ENCODE measurements around the gene SIK3. TPM values are rescaled to one million over a fixed set of nuclear protein-coding genes. Genes with fewer than 3 reads are reported as not detected.

SIK3 gene
- total RNA-seq, 1 donor from 2014 or later, result 29.4 TPM

GRCh38 chr11:116888884-116889549, 209.2 kb downstream of the SIK3 start:
- no peak for DNase-seq (ENCODE audit: low spot score)
- Mint-ChIP-seq H3K36me3 (ENCODE audit: low read depth, unreplicated experiment) (peaks cover 5% of the 10 kb centered on the region), H3K4me1 (ENCODE audit: unreplicated experiment) (peaks cover 20% of the 10 kb centered on the region), H3K9me3 (ENCODE audit: unreplicated experiment) (no peaks in the 10 kb centered on the region), H3K27me3 (ENCODE audit: unreplicated experiment) (no peaks in the 10 kb centered on the region), H3K27ac (ENCODE audit: unreplicated experiment) (no peak overlapping the region), H3K4me3 (ENCODE audit: unreplicated experiment) (no peak overlapping the region)
- TF ChIP-seq, protein P1, sequence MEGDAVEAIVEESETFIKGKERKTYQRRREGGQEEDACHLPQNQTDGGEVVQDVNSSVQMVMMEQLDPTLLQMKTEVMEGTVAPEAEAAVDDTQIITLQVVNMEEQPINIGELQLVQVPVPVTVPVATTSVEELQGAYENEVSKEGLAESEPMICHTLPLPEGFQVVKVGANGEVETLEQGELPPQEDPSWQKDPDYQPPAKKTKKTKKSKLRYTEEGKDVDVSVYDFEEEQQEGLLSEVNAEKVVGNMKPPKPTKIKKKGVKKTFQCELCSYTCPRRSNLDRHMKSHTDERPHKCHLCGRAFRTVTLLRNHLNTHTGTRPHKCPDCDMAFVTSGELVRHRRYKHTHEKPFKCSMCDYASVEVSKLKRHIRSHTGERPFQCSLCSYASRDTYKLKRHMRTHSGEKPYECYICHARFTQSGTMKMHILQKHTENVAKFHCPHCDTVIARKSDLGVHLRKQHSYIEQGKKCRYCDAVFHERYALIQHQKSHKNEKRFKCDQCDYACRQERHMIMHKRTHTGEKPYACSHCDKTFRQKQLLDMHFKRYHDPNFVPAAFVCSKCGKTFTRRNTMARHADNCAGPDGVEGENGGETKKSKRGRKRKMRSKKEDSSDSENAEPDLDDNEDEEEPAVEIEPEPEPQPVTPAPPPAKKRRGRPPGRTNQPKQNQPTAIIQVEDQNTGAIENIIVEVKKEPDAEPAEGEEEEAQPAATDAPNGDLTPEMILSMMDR (IDR thresholded peaks at IDR 0.05; ENCODE audit: unreplicated experiment), result no peak

DNA sequence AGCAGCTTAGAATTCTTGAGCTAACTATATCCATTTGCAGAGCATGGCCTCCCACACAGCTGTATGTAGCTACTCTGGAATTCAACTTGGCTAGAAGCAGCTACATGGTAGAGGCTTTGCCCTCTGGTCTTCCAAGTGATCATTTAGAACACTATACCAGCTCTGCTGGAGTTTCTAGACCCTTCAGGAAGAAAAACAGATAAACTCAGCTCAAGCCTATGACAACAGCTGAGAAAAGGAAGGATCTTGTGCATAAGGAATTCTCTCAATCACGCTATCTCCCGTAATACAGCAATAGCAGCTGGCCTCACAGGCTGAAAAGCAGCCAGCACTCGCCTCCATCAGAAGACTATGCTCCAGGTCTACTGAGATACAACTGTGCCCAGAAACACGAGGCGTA, 210.2 kb downstream of the SIK3 start:
- peaks cover 4% of the 10 kb centered on the region for H3K36me3 Mint-ChIP-seq (ENCODE audit: low read depth, unreplicated experiment)
- H3K27me3 Mint-ChIP-seq (ENCODE audit: unreplicated experiment), result no peaks in the 10 kb centered on the region
- H3K27ac Mint-ChIP-seq (ENCODE audit: unreplicated experiment), result no peak overlapping the region
- H3K9me3 Mint-ChIP-seq (ENCODE audit: unreplicated experiment), result no peaks in the 10 kb centered on the region
- TF ChIP-seq, protein P1 (IDR thresholded peaks at IDR 0.05; ENCODE audit: unreplicated experiment), result no peak
- no peak for DNase-seq (ENCODE audit: low spot score)
- peaks cover 20% of the 10 kb centered on the region for H3K4me1 Mint-ChIP-seq (ENCODE audit: unreplicated experiment)
- no peak overlapping the region for H3K4me3 Mint-ChIP-seq (ENCODE audit: unreplicated experiment)

DNA sequence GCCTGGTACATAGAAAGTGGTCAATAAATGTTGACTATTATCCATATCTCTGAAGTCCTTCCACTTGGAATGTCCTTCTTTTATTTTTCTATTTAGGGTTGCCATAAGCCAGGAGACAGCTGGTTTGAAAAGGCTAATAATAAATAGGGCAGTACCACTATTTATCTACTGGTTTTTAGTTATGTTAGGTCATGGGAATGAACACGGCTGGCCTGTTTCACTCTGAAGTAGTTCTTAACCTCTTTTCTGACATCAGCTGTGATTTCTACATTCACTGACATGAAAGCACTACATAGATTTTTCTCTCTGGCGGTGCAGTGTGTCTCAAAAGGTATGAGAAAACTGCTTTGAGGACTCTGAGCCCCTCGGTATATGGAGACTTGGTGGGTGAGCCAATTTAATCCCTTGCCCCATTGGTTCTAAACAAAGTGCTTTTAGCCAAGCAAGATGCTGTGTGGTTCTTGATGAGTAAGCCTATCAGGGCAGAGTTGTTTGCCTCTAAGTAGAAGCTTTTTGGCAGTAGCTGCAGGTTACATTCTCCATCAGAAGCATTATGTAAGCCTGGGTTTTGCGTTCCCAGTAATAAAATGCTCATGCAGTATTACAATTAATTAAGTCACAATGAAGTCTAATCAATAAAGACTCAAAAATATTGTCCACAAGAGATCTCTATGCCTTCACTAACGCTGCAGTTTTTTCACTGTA, 212.1 kb downstream of the SIK3 start:
- no peak overlapping the region for H3K4me3 Mint-ChIP-seq (ENCODE audit: unreplicated experiment)
- TF ChIP-seq, protein P1 (IDR thresholded peaks at IDR 0.05; ENCODE audit: unreplicated experiment), result no peak
- H3K4me1 Mint-ChIP-seq (ENCODE audit: unreplicated experiment), result peaks cover 20% of the 10 kb centered on the region
- no peak overlapping the region for H3K27ac Mint-ChIP-seq (ENCODE audit: unreplicated experiment)
- H3K36me3 Mint-ChIP-seq (ENCODE audit: low read depth, unreplicated experiment), result no peaks in the 10 kb centered on the region
- no peaks in the 10 kb centered on the region for H3K27me3 Mint-ChIP-seq (ENCODE audit: unreplicated experiment)
- no peaks in the 10 kb centered on the region for H3K9me3 Mint-ChIP-seq (ENCODE audit: unreplicated experiment)
- DNase-seq (ENCODE audit: low spot score), result no peak

- TF ChIP-seq, protein P1 (IDR thresholded peaks at IDR 0.05; ENCODE audit: unreplicated experiment), result no peak
Measured at GRCh38 chr11:116882386-116882785, 215.8 kb downstream of the SIK3 start.

DNA sequence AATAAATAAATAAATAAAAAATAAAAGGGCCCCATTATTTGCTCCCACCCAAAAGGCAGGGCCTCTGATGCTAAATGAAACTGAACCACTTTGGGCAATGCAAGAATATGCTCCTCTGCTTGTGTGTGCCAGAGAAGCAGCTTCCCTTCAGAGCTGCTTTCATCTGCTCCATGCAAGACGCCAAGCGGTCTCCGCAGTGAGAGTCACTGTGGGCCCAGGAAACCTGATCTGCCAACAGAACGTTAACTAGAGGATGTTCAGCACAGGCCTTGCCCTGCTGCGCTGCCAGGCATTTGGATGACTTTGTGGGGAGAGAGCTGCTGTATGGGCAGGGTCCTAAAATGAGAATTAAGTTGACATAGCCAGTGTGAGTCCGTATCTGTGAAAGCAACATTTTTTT, 217.1 kb downstream of the SIK3 start:
- Mint-ChIP-seq H3K4me3 (ENCODE audit: unreplicated experiment) (no peak overlapping the region), H3K27me3 (ENCODE audit: unreplicated experiment) (no peaks in the 10 kb centered on the region), H3K9me3 (ENCODE audit: unreplicated experiment) (no peaks in the 10 kb centered on the region), H3K36me3 (ENCODE audit: low read depth, unreplicated experiment) (no peaks in the 10 kb centered on the region), H3K4me1 (ENCODE audit: unreplicated experiment) (peaks cover 2% of the 10 kb centered on the region), H3K27ac (ENCODE audit: unreplicated experiment) (no peak overlapping the region)
- no peak for DNase-seq (ENCODE audit: low spot score)
- TF ChIP-seq, protein P1 (IDR thresholded peaks at IDR 0.05; ENCODE audit: unreplicated experiment), result no peak

More at GRCh38 chr11:116882386-116882785, 215.8 kb downstream of the SIK3 start:
- H3K36me3 Mint-ChIP-seq (ENCODE audit: low read depth, unreplicated experiment), result no peaks in the 10 kb centered on the region
- no peaks in the 10 kb centered on the region for H3K27me3 Mint-ChIP-seq (ENCODE audit: unreplicated experiment)
- no peaks in the 10 kb centered on the region for H3K9me3 Mint-ChIP-seq (ENCODE audit: unreplicated experiment)
- no peak for DNase-seq (ENCODE audit: low spot score)
- no peaks in the 10 kb centered on the region for H3K4me1 Mint-ChIP-seq (ENCODE audit: unreplicated experiment)
- H3K4me3 Mint-ChIP-seq (ENCODE audit: unreplicated experiment), result no peak overlapping the region
- H3K27ac Mint-ChIP-seq (ENCODE audit: unreplicated experiment), result no peak overlapping the region
